PC-3 (cell line): ENCODE measurements around the gene SLC35F5. TPM values are rescaled to one million over a fixed set of nuclear protein-coding genes. Genes with fewer than 3 reads are reported as not detected.
"Not testable (repeated sequence)": the region's sequence is repeated elsewhere in the genome, so short reads cannot be mapped to it uniquely, and the experiment has no call there.

Experiments used
- ATAC-seq: fragments of 200-7000 bp; cut with Tn5 transposase; 2 replicates; pipeline ENCODE4 v1.9.1; 2020; ENCODE audit warnings: mild to moderate bottlenecking, moderate library complexity
- BruUV-seq: library from RNA; stranded (reverse); fragments of 400-500 nt; replicated peaks from 2 replicates; lab custom pipeline; 2021; lab: Mats Ljungman, UMichigan
- CTCF ChIA-PET: fragments of 300-600 bp; sonication (Branson Sonifier 250); formaldehyde crosslinking; loops from one replicate; lab custom pipeline; 2022; ENCODE audit warnings: antibody characterized with exemption; lab: Charles Lee
- POLR2A ChIA-PET: fragments of 300-600 bp; sonication (Branson Sonifier 250); formaldehyde crosslinking; loops from one replicate; lab custom pipeline; 2022; ENCODE audit warnings: antibody characterized with exemption; ENCODE audit not compliant: unreplicated experiment; lab: Charles Lee
- DNase-seq: peaks from one replicate; pipeline ENCODE4 v3.0.0-alpha.2; 2015
- H2AFZ ChIP-seq: fragments of 300-600 bp; sonication (generic); 2 replicates; pipeline ENCODE4 v1.6.0; 2016; ENCODE audit warnings: antibody characterized with exemption, low read length
- H3F3A ChIP-seq: fragments of 300-600 bp; sonication (generic); one replicate; pipeline ENCODE4 v1.6.0; 2017; ENCODE audit warnings: antibody characterized with exemption, low read length, control low read depth, mild to moderate bottlenecking; ENCODE audit not compliant: unreplicated experiment
- H3K27ac ChIP-seq: fragments of 300-600 bp; sonication (generic); 2 replicates; pipeline ENCODE4 v1.5.1; 2016; ENCODE audit warnings: mild to moderate bottlenecking, low read length
- H3K27me3 ChIP-seq: fragments of 300-600 bp; sonication (generic); 2 replicates; pipeline ENCODE4 v1.6.1; 2016; ENCODE audit warnings: low read length, mixed read lengths
- H3K36me3 ChIP-seq: fragments of 300-600 bp; sonication (generic); 2 replicates; pipeline ENCODE4 v1.6.1; 2016; ENCODE audit warnings: low read depth, mixed run types, low read length, mixed read lengths
- H3K4me1 ChIP-seq: fragments of 300-600 bp; sonication (generic); 2 replicates; pipeline ENCODE4 v1.5.1; 2016; ENCODE audit warnings: low read length; ENCODE audit not compliant: insufficient read depth
- H3K4me2 ChIP-seq: fragments of 300-600 bp; sonication (generic); 2 replicates; pipeline ENCODE4 v1.6.0; 2016; ENCODE audit warnings: low read length
- H3K4me3 ChIP-seq: fragments of 300-600 bp; sonication (generic); 2 replicates; pipeline ENCODE4 v1.5.1; 2016; ENCODE audit warnings: mild to moderate bottlenecking, low read length, mixed read lengths
- H3K79me2 ChIP-seq: fragments of 300-600 bp; sonication (generic); 2 replicates; pipeline ENCODE4 v1.6.1; 2017; ENCODE audit warnings: low read length, mixed read lengths
- H3K9ac ChIP-seq: fragments of 300-600 bp; sonication (generic); 2 replicates; pipeline ENCODE4 v1.6.0; 2016; ENCODE audit warnings: mild to moderate bottlenecking, low read length
- H3K9me2 ChIP-seq: fragments of 300-600 bp; sonication (generic); replicated peaks from 2 replicates; pipeline ENCODE4 v1.6.1; 2016; ENCODE audit warnings: mixed run types, low read length, mixed read lengths
- H3K9me3 ChIP-seq: fragments of 300-600 bp; sonication (generic); 2 replicates; pipeline ENCODE4 v1.6.1; 2016; ENCODE audit warnings: low read length, mixed read lengths
- H4K20me1 ChIP-seq: fragments of 300-600 bp; sonication (generic); 2 replicates; pipeline ENCODE4 v1.6.1; 2016; ENCODE audit warnings: low read length, mixed read lengths
- EZH2 ChIP-seq: fragments of 300-600 bp; sonication (generic); IDR thresholded peaks from one replicate; pipeline ENCODE4 v1.6.1; 2017; ENCODE audit warnings: antibody characterized with exemption, mild to moderate bottlenecking, low read length; ENCODE audit not compliant: unreplicated experiment
- EZH2phosphoT487 ChIP-seq: fragments of 300-600 bp; sonication (generic); IDR thresholded peaks from 2 replicates; pipeline ENCODE4 v1.6.1; 2018; ENCODE audit warnings: mild to moderate bottlenecking, antibody characterized with exemption, low read length, borderline replicate concordance
- intact Hi-C: fragments of 100-400 bp; cut with micrococcal nuclease; formaldehyde crosslinking; loops from 2 replicates; pipeline ENCODE4 v1.9.0; 2023
- total RNA-seq: library from RNA; depleted of rRNA; stranded (reverse); fragments of >200 nt; gene quantifications from 2 replicates; pipeline ENCODE4 v1.2.3, GENCODE V29; 2014
- TF ChIP-seq, protein P1 (sequence below): fragments of 300-600 bp; sonication (generic); conservative IDR thresholded peaks from 2 replicates; pipeline ENCODE4 v1.5.1; 2017; ENCODE audit warnings: antibody characterized with exemption, low read depth, mild to moderate bottlenecking, low read length

SLC35F5 gene
- total RNA-seq, 1 experiment from 2014 or later = 55.3 TPM

GRCh38 chr2:113780472-113780871 is 24.0 kb upstream of the SLC35F5 start:
- no peaks in the 10 kb centered on the region for H3K4me1 ChIP-seq
- no peaks in the 10 kb centered on the region for H4K20me1 ChIP-seq
- H3K9ac ChIP-seq = no peak overlapping the region
- no peaks in the 10 kb centered on the region for H3K79me2 ChIP-seq
- H3F3A ChIP-seq = no peaks in the 10 kb centered on the region
- no peaks in the 10 kb centered on the region for H3K27me3 ChIP-seq
- intact Hi-C loops = no loop called here
- H3K36me3 ChIP-seq = no peaks in the 10 kb centered on the region
- POLR2A ChIA-PET = no interaction called here
- CTCF ChIA-PET = no interaction called here
- H3K4me3 ChIP-seq = no peak overlapping the region
- no peak overlapping the region for H3K4me2 ChIP-seq
- BruUV-seq = no TSS peak
- H3K27ac ChIP-seq = no peak overlapping the region
- no peak overlapping the region for H2AFZ ChIP-seq
- ATAC-seq (no peak), DNase-seq (no peak)
- no peaks in the 10 kb centered on the region for H3K9me3 ChIP-seq
- TF ChIP-seq EZH2phosphoT487 (no peak), EZH2 (no peak)
- TF ChIP-seq, protein P1, sequence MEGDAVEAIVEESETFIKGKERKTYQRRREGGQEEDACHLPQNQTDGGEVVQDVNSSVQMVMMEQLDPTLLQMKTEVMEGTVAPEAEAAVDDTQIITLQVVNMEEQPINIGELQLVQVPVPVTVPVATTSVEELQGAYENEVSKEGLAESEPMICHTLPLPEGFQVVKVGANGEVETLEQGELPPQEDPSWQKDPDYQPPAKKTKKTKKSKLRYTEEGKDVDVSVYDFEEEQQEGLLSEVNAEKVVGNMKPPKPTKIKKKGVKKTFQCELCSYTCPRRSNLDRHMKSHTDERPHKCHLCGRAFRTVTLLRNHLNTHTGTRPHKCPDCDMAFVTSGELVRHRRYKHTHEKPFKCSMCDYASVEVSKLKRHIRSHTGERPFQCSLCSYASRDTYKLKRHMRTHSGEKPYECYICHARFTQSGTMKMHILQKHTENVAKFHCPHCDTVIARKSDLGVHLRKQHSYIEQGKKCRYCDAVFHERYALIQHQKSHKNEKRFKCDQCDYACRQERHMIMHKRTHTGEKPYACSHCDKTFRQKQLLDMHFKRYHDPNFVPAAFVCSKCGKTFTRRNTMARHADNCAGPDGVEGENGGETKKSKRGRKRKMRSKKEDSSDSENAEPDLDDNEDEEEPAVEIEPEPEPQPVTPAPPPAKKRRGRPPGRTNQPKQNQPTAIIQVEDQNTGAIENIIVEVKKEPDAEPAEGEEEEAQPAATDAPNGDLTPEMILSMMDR = no peak
- H3K9me2 ChIP-seq = no peaks in the 10 kb centered on the region

DNA sequence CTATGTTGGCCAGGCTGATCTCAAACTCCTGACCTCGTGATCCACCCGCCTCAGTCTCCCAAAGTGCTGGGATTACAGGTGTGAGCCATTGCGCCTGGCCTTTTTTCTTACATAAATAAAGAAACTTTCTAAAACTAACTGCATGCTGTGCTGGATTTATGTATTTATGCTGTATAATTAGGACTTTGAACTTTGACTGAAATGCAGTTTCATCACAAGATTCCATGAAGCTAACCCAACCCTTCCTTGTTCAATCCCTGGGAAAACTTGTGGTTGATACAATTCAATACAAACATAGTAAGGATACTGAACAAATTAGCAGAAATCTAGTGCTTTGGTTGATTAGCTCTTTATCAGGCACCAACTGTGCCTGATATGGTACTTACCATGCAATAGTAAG is 20.9 kb upstream of the SLC35F5 start:
- Histone ChIP-seq H3K36me3 (no peaks in the 10 kb centered on the region), H3F3A (no peaks in the 10 kb centered on the region), H3K4me3 (no peak overlapping the region), H3K27ac (no peak overlapping the region), H3K79me2 (no peaks in the 10 kb centered on the region), H4K20me1 (no peaks in the 10 kb centered on the region), H3K4me1 (no peaks in the 10 kb centered on the region), H3K27me3 (no peaks in the 10 kb centered on the region), H3K9me3 (no peaks in the 10 kb centered on the region), H3K4me2 (no peak overlapping the region), H3K9me2 (no peaks in the 10 kb centered on the region), H2AFZ (no peak overlapping the region), H3K9ac (no peak overlapping the region)
- no TSS peak for BruUV-seq
- intact Hi-C loops = no loop called here
- DNase-seq (no peak), ATAC-seq (no peak)
- ChIA-PET POLR2A (interaction anchor here (0.9 kb wide), 1 partner anchor 197 kb away, joined by 3 read pairs; no protein-coding TSS in a partner anchor), CTCF (no interaction called here)
- TF ChIP-seq, protein P1 = no peak
- TF ChIP-seq EZH2phosphoT487 (no peak), EZH2 (no peak)

- H3F3A ChIP-seq = no peaks in the 10 kb centered on the region
- no peaks in the 10 kb centered on the region for H3K27me3 ChIP-seq
- intact Hi-C loops = no loop called here
- POLR2A ChIA-PET = interaction anchor here (0.9 kb wide), 1 partner anchor 198 kb away, joined by 3 read pairs; no protein-coding TSS in a partner anchor
- no peak overlapping the region for H3K4me3 ChIP-seq
- no TSS peak for BruUV-seq
- no peak overlapping the region for H3K27ac ChIP-seq
- DNase-seq (no peak), ATAC-seq (no peak)
- H2AFZ ChIP-seq = no peak overlapping the region
- no peaks in the 10 kb centered on the region for H3K36me3 ChIP-seq
- H3K9ac ChIP-seq = no peak overlapping the region
- no peak for TF ChIP-seq EZH2
- TF ChIP-seq, protein P1 = no peak
- TF ChIP-seq EZH2phosphoT487 = no peak
- no peaks in the 10 kb centered on the region for H3K9me3 ChIP-seq
- no peak overlapping the region for H3K4me2 ChIP-seq
- CTCF ChIA-PET = no interaction called here
- H3K4me1 ChIP-seq = no peaks in the 10 kb centered on the region
- no peaks in the 10 kb centered on the region for H3K79me2 ChIP-seq
- no peaks in the 10 kb centered on the region for H4K20me1 ChIP-seq
- H3K9me2 ChIP-seq = no peaks in the 10 kb centered on the region
Measured at GRCh38 chr2:113776949-113777348, 20.5 kb upstream of the SLC35F5 start.

DNA sequence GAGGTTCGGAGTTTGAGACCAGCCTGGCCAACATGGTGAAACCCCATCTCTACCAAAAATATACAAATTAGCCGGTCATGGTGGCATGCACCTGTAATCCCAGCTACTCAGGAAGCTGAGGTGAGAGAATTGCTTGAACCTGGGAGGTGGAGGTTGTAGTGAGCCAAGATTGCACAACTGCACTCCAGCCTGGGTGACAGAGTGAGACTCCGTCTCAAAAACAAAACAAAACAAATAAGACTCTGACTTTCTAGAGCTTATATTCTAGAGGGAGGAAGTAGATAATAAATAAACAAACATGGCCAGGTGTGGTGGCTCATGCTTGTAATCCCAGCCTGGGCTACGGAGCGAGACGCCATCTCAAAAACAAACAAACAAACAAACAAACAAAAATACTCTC is 18.2 kb upstream of the SLC35F5 start:
- CTCF ChIA-PET, H3K9me2 ChIP-seq, H3K4me3 ChIP-seq, intact Hi-C loops, H2AFZ ChIP-seq, H3K9me3 ChIP-seq, H3K4me2 ChIP-seq, H4K20me1 ChIP-seq, H3K79me2 ChIP-seq, BruUV-seq, H3K4me1 ChIP-seq, DNase-seq, H3K36me3 ChIP-seq, H3K27ac ChIP-seq, ATAC-seq, H3K9ac ChIP-seq, POLR2A ChIA-PET, H3F3A ChIP-seq, H3K27me3 ChIP-seq: not testable (repeated sequence)
